K562 (cell line): Measurements from ENCODE around the gene RSPH6A. TPM values are rescaled to one million over a fixed set of nuclear protein-coding genes. Genes with fewer than 3 reads are reported as not detected.

ENCODE experiments used
- ETS1 ChIP-seq: conservative IDR thresholded peaks from 2 replicates; pipeline ENCODE4 v1.6.1; 2011; ENCODE audit warnings: low read depth, mild to moderate bottlenecking, low read length; ENCODE audit not compliant: control insufficient read depth
- EZH2 ChIP-seq: IDR thresholded peaks from 2 replicates; pipeline ENCODE4 v1.6.1; 2012; ENCODE audit warnings: low read depth, mild to moderate bottlenecking, inconsistent platforms, low read length, borderline replicate concordance
- FIP1L1 ChIP-seq: fragments of 200-400 bp; formaldehyde crosslinking; IDR thresholded peaks from 2 replicates; pipeline ENCODE4 v1.6.1; 2018; ENCODE audit warnings: mild to moderate bottlenecking, low read depth, low read length; ENCODE audit not compliant: poor library complexity, severe bottlenecking
- GATAD2B ChIP-seq: fragments of 450-650 bp; IDR thresholded peaks from 2 replicates; pipeline ENCODE4 v1.6.1; 2017; ENCODE audit warnings: mild to moderate bottlenecking, borderline replicate concordance
- HMGXB4 ChIP-seq: sonication (generic); formaldehyde crosslinking; IDR thresholded peaks from 2 replicates; pipeline ENCODE4 v1.8.1; 2023; ENCODE audit warnings: mild to moderate bottlenecking, missing genetic modification reagents
- KLF13 ChIP-seq: fragments of 450-650 bp; IDR thresholded peaks from 2 replicates; pipeline ENCODE4 v1.6.1; 2016; ENCODE audit warnings: missing genetic modification characterization, low read depth, mild to moderate bottlenecking, missing compliant biosample characterization, moderate library complexity, borderline replicate concordance
- MYNN ChIP-seq, 2 experiments: sonication (generic); formaldehyde crosslinking in 1 of 2; IDR thresholded peaks; 2 replicates each; pipeline versions ENCODE4 v1.5.0 to v1.6.1; 2016 to 2020; ENCODE audit warnings: antibody characterized with exemption in 1 of 2, missing genetic modification reagents in 1 of 2
- RBM22 ChIP-seq: fragments of 200-400 bp; formaldehyde crosslinking; IDR thresholded peaks from 2 replicates; pipeline ENCODE4 v1.6.1; 2018; ENCODE audit warnings: low read length, low read depth; ENCODE audit not compliant: poor library complexity, severe bottlenecking
- STAT5B ChIP-seq: fragments of 250-450 bp; sonication (Bioruptor Pico); IDR thresholded peaks from 2 replicates; pipeline ENCODE4 v1.8.0; 2021; ENCODE audit warnings: mild to moderate bottlenecking, inconsistent platforms
- ZBTB33 ChIP-seq: sonication (generic); formaldehyde crosslinking; IDR thresholded peaks from 2 replicates; pipeline ENCODE4 v1.8.1; 2023; ENCODE audit warnings: mild to moderate bottlenecking, missing genetic modification reagents
- polyA plus RNA-seq, 8 experiments: library from polyadenylated mRNA; depleted of rRNA in 4 of 8; stranded (reverse) in 5 of 8; unstranded in 3 of 8; fragments of >200 nt; fragmentation: Nextera tagmentation in 2 of 8; fragmentation: Illumina TruSeq in 1 of 8; extraction: Ambion mirVana in 2 of 8; extraction: Trizol in 1 of 8; gene quantifications; 2 replicates each; pipeline versions ENCODE4 v1.2.1 to v1.2.3, GENCODE V29; 2011 to 2014; ENCODE audit warnings: inconsistent platforms in 1 of 8, missing spikeins in 1 of 8
- total RNA-seq, 7 experiments: library from RNA; depleted of rRNA in 6 of 7; stranded (reverse); fragments of >200 nt in 6 of 7; fragmentation: Illumina TruSeq in 2 of 7; extraction: Trizol in 2 of 7; gene quantifications; 2 replicates each; pipeline versions ENCODE4 v1.2.1 to v1.2.3, GENCODE V29; 2011 to 2021; ENCODE audit warnings: low replicate concordance in 1 of 7

The RSPH6A gene
- total and polyA plus RNA-seq, 9 of the 15 experiments (the other 6 are each of a cell fraction or from before 2014, with no cell fraction given): 0.03 to 0.15 (median 0.07) TPM; not detected in 5

GRCh38 chr19:45765702-45766295, 49.3 kb downstream of the RSPH6A start (continued):
- TF ChIP-seq STAT5B (CRISPR knock-in tag) (no peak), MYNN (IDR thresholded peaks at IDR 0.05) (no peak), MYNN (CRISPR knock-in tag; IDR thresholded peaks at IDR 0.05) (no peak), KLF13 (tag) (no peak), HMGXB4 (CRISPR knock-in tag) (no peak), GATAD2B (no peak), RBM22 (peak; percentile 5), ZBTB33 (CRISPR knock-in tag) (0 out of 2 replicates have a peak, but pooled peaks have one; percentile 31), FIP1L1 (peak; percentile 16), ETS1 (no peak), EZH2 (no peak)
